ENCODE results near the gene BTG2. TPM values are rescaled to one million over a fixed set of nuclear protein-coding genes. Genes with fewer than 3 reads are reported as not detected.

BTG2 gene
- total RNA-seq, 1 experiment from 2014 or later: 2.9 TPM

DNA sequence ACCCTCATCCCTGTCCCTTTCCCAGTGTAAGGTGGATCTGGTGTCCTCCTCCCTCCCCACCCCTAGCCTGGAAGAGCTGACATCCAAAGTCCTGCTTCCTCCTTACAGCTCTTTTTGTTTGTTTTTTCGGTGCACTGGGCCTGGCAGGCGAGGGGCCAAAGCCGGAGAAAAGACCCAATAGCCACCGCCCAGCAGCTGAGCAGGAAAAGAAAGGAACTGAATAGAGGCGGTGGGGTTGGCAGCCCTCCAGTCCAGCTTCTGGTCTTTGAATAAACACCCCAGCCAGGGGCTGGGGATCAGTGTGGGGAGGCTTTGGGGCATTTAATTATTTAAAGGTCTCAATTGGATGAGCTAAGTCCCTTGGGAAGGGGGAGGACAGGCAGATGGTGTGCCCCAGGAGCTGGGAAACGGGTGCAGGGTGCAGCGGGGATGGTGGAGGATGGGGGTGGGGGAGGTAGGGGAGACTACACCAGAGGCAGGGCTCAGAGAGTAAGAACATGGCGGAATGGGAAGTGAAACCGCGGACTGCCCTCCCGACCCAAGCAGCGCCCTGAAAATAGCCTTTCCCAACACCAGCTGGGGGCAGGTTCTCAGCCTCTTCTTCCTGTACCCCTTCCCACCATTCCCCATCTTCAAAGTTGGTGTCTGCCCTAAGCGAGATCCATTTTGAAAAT is 20.2 kb downstream of the BTG2 start:
- no peak overlapping the region for H3T11ph ChIP-seq (ENCODE audit: low read length)
- no peak overlapping the region for H2BK20ac ChIP-seq (ENCODE audit: low read depth, low read length, poor library complexity, severe bottlenecking)
- H3K4me3 Mint-ChIP-seq: no peak overlapping the region; a peak in 1 of 5 replicates
- H3K27ac Mint-ChIP-seq: peak overlapping the region in 1 of 3 experiments; percentile 29; a peak in 3 of 7 replicates
- WGBS (ENCODE audit: extremely low coverage, insufficient read length, low lambda C conversion rate): no CpG with 5 or more reads among the region's 13 CpGs
- peak overlapping the region; percentile 24; the same call in 1 of the 2 replicates for H3K14ac ChIP-seq (ENCODE audit: insufficient read depth, low read length)
- H3K4me1 ChIP-seq (ENCODE audit: insufficient read depth, low read length): peaks cover 5% of the 10 kb centered on the region; the same call in 1 of the 2 replicates
- H4K91ac ChIP-seq (ENCODE audit: insufficient read length, low read depth, low read length): no peak overlapping the region
- H3K56ac ChIP-seq (ENCODE audit: insufficient read length, low read depth, low read length): no peak overlapping the region
- H4K8ac ChIP-seq (replicated peaks; ENCODE audit: insufficient read length, low read depth, low read length): no peak overlapping the region
- H3K79me2 ChIP-seq (ENCODE audit: insufficient read depth, low read length): no peaks in the 10 kb centered on the region
- no peak overlapping the region for H2AFZ ChIP-seq (ENCODE audit: low read length)
- no peak overlapping the region for H2BK12ac ChIP-seq (ENCODE audit: insufficient read length, low read depth, low read length)
- H3K27me3 Mint-ChIP-seq (ENCODE audit: low read depth): peaks cover 88% of the 10 kb centered on the region
- TF ChIP-seq, protein P1, sequence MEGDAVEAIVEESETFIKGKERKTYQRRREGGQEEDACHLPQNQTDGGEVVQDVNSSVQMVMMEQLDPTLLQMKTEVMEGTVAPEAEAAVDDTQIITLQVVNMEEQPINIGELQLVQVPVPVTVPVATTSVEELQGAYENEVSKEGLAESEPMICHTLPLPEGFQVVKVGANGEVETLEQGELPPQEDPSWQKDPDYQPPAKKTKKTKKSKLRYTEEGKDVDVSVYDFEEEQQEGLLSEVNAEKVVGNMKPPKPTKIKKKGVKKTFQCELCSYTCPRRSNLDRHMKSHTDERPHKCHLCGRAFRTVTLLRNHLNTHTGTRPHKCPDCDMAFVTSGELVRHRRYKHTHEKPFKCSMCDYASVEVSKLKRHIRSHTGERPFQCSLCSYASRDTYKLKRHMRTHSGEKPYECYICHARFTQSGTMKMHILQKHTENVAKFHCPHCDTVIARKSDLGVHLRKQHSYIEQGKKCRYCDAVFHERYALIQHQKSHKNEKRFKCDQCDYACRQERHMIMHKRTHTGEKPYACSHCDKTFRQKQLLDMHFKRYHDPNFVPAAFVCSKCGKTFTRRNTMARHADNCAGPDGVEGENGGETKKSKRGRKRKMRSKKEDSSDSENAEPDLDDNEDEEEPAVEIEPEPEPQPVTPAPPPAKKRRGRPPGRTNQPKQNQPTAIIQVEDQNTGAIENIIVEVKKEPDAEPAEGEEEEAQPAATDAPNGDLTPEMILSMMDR (conservative IDR thresholded peaks at IDR 0.05): no peak
- no peaks in the 10 kb centered on the region for H3K79me1 ChIP-seq (ENCODE audit: insufficient read depth, low read depth, low read length, poor library complexity, severe bottlenecking)
- H3K36me3 Mint-ChIP-seq (ENCODE audit: insufficient read depth in 1 of 3, low read depth in 3 of 3): no peaks in the 10 kb centered on the region
- no peak overlapping the region for H3K4ac ChIP-seq (ENCODE audit: low read depth, low read length)
- H3K27ac ChIP-seq (ENCODE audit: insufficient read length, low read depth, low read length): no peak overlapping the region
- no peak overlapping the region for H3K23ac ChIP-seq (ENCODE audit: insufficient read length, low read depth, low read length)
- DNase-seq: no peak
- H3K9me3 Mint-ChIP-seq: no peaks in the 10 kb centered on the region
- no peak overlapping the region for H4K5ac ChIP-seq (ENCODE audit: insufficient read length, low read depth, low read length)
- H3K9me3 ChIP-seq (ENCODE audit: control insufficient read depth, low read depth, low read length): no peaks in the 10 kb centered on the region
- no peak overlapping the region for H2BK15ac ChIP-seq (ENCODE audit: low read depth, low read length)
- peaks cover 4% of the 10 kb centered on the region for H4K20me1 ChIP-seq (ENCODE audit: control insufficient read depth, insufficient read depth, insufficient read length)
- peaks cover 12% of the 10 kb centered on the region; the same call in 1 of the 2 replicates for H3K27me3 ChIP-seq (ENCODE audit: insufficient read depth, low read length)
- H3K4me1 Mint-ChIP-seq: peaks cover 52 to 74% of the 10 kb centered on the region in 2 experiments
- H2AK5ac ChIP-seq (ENCODE audit: insufficient read length, low read length): no peak overlapping the region
- no peak overlapping the region for H3K4me2 ChIP-seq (ENCODE audit: insufficient read depth, insufficient read length, low read length)
- H3K23me2 ChIP-seq (ENCODE audit: insufficient read length, low read depth, low read length, poor library complexity, severe bottlenecking): peaks cover 4% of the 10 kb centered on the region
- H3K9ac ChIP-seq (ENCODE audit: extremely low read depth, insufficient read length, low read length): no peak overlapping the region
- no peak overlapping the region for H2BK5ac ChIP-seq (ENCODE audit: insufficient read length, low read length)
- H2BK120ac ChIP-seq (ENCODE audit: low read depth, low read length, poor library complexity, severe bottlenecking): no peak overlapping the region
- no peak overlapping the region for H3K18ac ChIP-seq (ENCODE audit: insufficient read length, low read depth, low read length)
